HCT116 (cell line): Measurements from ENCODE around the gene PARM1. TPM values are rescaled to one million over a fixed set of nuclear protein-coding genes. Genes with fewer than 3 reads are reported as not detected.

ENCODE experiments used
- ATAC-seq: fragments of 200-7000 bp; cut with Tn5 transposase; 2 replicates; pipeline ENCODE4 v1.9.1; 2020; ENCODE audit warnings: mild to moderate bottlenecking, moderate library complexity
- BruUV-seq: library from RNA; stranded (reverse); fragments of 400-500 nt; replicated peaks from 2 replicates; lab custom pipeline; 2021; lab: Mats Ljungman, UMichigan
- CTCF ChIA-PET: fragments of 300-600 bp; sonication (Branson Sonifier 250); formaldehyde crosslinking; loops from one replicate; lab custom pipeline; 2021; ENCODE audit warnings: antibody characterized with exemption; lab: Charles Lee
- POLR2A ChIA-PET: fragments of 300-600, 350-600 bp; sonication (Branson Sonifier 250); formaldehyde crosslinking; loops from one replicate; lab custom pipeline; 2021; ENCODE audit warnings: antibody characterized with exemption; lab: Charles Lee
- RAD21 ChIA-PET, 2 experiments: fragments of 300-600 bp; sonication (Branson Sonifier 250); formaldehyde crosslinking; loops; one replicate each; lab custom pipeline; 2023; ENCODE audit warnings: low total read pairs in 2 of 2; ENCODE audit not compliant: uncharacterized antibody in 2 of 2, unreplicated experiment in 2 of 2, low non-redundant PET in 1 of 2; lab: Charles Lee
- DNase-seq: peaks from one replicate; pipeline ENCODE4 v3.0.0-alpha.2; 2010; ENCODE audit warnings: low read depth, low spot score
- H2AFZ ChIP-seq: fragments of 200-600 bp; shearing (Covaris generic), sonication (generic); 2 replicates; pipeline ENCODE4 v1.6.1; 2017; ENCODE audit warnings: low read depth, mixed run types, mixed read lengths, antibody characterized with exemption, low read length; ENCODE audit not compliant: poor library complexity, severe bottlenecking
- H3K27ac ChIP-seq: 2 replicates; pipeline ENCODE4 v1.5.1; 2012; ENCODE audit warnings: low read depth, low read length
- H3K27me3 ChIP-seq: fragments of 200-600 bp; sonication (generic); 2 replicates; pipeline ENCODE4 v1.6.1; 2016; ENCODE audit warnings: mixed run types, low read length, mixed read lengths; ENCODE audit not compliant: insufficient read depth
- H3K36me3 ChIP-seq, 2 experiments: fragments of 200-500 bp in 1 of 2; fragments of 200-600 bp in 1 of 2; sonication (Bioruptor generic) in 1 of 2; sonication (generic) in 1 of 2; 2 replicates each; pipeline versions ENCODE4 v1.5.1 to v1.6.1; 2014 to 2016; ENCODE audit warnings: low read length in 2 of 2, inconsistent platforms in 1 of 2, mixed read lengths in 1 of 2, mixed run types in 1 of 2; ENCODE audit not compliant: insufficient read depth in 2 of 2, control insufficient read depth in 1 of 2
- H3K4me1 ChIP-seq, 2 experiments: fragments of 200-600 bp in 1 of 2; sonication (generic) in 1 of 2; 2 replicates each; pipeline versions ENCODE4 v1.5.1 to v1.6.1; 2012 to 2017; ENCODE audit warnings: low read length in 2 of 2, inconsistent platforms in 1 of 2, mild to moderate bottlenecking in 1 of 2, mixed read lengths in 1 of 2, mixed run types in 1 of 2, moderate library complexity in 1 of 2; ENCODE audit not compliant: insufficient read depth in 2 of 2, control insufficient read depth in 1 of 2
- H3K4me2 ChIP-seq: fragments of 200-600 bp; sonication (generic); 2 replicates; pipeline ENCODE4 v1.6.1; 2017; ENCODE audit warnings: mixed run types, low read length, mixed read lengths
- H3K4me3 ChIP-seq, 2 experiments: fragments of 200-600 bp in 1 of 2; sonication (generic) in 1 of 2; replicated peaks in 1 of 2; 2 replicates each; pipeline ENCODE4 v1.5.1; 2011 to 2016; ENCODE audit warnings: low read length in 2 of 2, control low read depth in 1 of 2, low read depth in 1 of 2, mild to moderate bottlenecking in 1 of 2, mixed read lengths in 1 of 2, mixed run types in 1 of 2
- H3K79me2 ChIP-seq: fragments of 200-600 bp; sonication (generic); 2 replicates; pipeline ENCODE4 v1.6.1; 2017; ENCODE audit warnings: mild to moderate bottlenecking, mixed run types, low read length, moderate library complexity, mixed read lengths; ENCODE audit not compliant: insufficient read depth
- H3K9ac ChIP-seq: fragments of 200-600 bp; sonication (generic); 2 replicates; pipeline ENCODE4 v1.6.1; 2016; ENCODE audit warnings: low read length, mixed read lengths
- H3K9me2 ChIP-seq: fragments of 200-600 bp; sonication (generic), shearing (Covaris generic); 2 replicates; pipeline ENCODE4 v1.6.1; 2017; ENCODE audit warnings: mixed run types, mild to moderate bottlenecking, moderate library complexity; ENCODE audit not compliant: insufficient read depth
- H3K9me3 ChIP-seq, 2 experiments: fragments of 200-500 bp in 1 of 2; fragments of 200-600 bp in 1 of 2; sonication (Bioruptor generic) in 1 of 2; sonication (generic) in 1 of 2; 2 replicates each; pipeline ENCODE4 v1.6.1; 2014 to 2017; ENCODE audit warnings: low read length in 2 of 2, mixed read lengths in 2 of 2, inconsistent platforms in 1 of 2, low read depth in 1 of 2, mild to moderate bottlenecking in 1 of 2, mixed run types in 1 of 2, moderate library complexity in 1 of 2; ENCODE audit not compliant: control insufficient read depth in 1 of 2, insufficient read depth in 1 of 2
- H4K20me1 ChIP-seq: fragments of 200-600 bp; sonication (generic), shearing (Covaris generic); 2 replicates; pipeline ENCODE4 v1.6.1; 2017; ENCODE audit warnings: mixed run types, mild to moderate bottlenecking, moderate library complexity; ENCODE audit not compliant: insufficient read depth
- CEBPB ChIP-seq: IDR thresholded peaks from 2 replicates; pipeline ENCODE4 v1.6.1; 2012; ENCODE audit warnings: low read depth
- CTCF ChIP-seq, 3 experiments: fragments of 200-600 bp in 1 of 3; sonication (generic) in 1 of 3; IDR thresholded peaks in 2 of 3; conservative IDR thresholded peaks in 1 of 3; 2 replicates each; pipeline ENCODE4 v1.5.1; 2012 to 2017; ENCODE audit warnings: low read depth in 2 of 3, low read length in 2 of 3, antibody characterized with exemption in 1 of 3, borderline replicate concordance in 1 of 3, control low read depth in 1 of 3, mild to moderate bottlenecking in 1 of 3, mixed read lengths in 1 of 3, mixed run types in 1 of 3, moderate library complexity in 1 of 3; ENCODE audit not compliant: insufficient read depth in 1 of 3
- ELF1 ChIP-seq: IDR thresholded peaks from 2 replicates; pipeline ENCODE4 v1.6.1; 2012; ENCODE audit warnings: low read depth, borderline replicate concordance
- FOSL1 ChIP-seq: IDR thresholded peaks from 2 replicates; pipeline ENCODE4 v1.6.1; 2012; ENCODE audit warnings: low read depth
- POLR2A ChIP-seq: IDR thresholded peaks from 2 replicates; pipeline ENCODE4 v1.7.0; 2011; ENCODE audit warnings: borderline replicate concordance; ENCODE audit not compliant: insufficient read depth, insufficient read length; ENCODE audit errors: extremely low read depth
- SIN3A ChIP-seq: IDR thresholded peaks from 2 replicates; pipeline ENCODE4 v1.6.1; 2012; ENCODE audit warnings: low read depth
- SP1 ChIP-seq: IDR thresholded peaks from 2 replicates; pipeline ENCODE4 v1.6.1; 2012; ENCODE audit warnings: low read depth
- SRF ChIP-seq: IDR thresholded peaks from 2 replicates; pipeline ENCODE4 v1.6.1; 2012; ENCODE audit warnings: low read depth
- ZBTB33 ChIP-seq: IDR thresholded peaks from 2 replicates; pipeline ENCODE4 v1.6.1; 2011; ENCODE audit warnings: mild to moderate bottlenecking, low read length, moderate library complexity; ENCODE audit not compliant: insufficient replicate concordance; ENCODE audit errors: extremely low read depth
- ZNF274 ChIP-seq: fragments of 200-500 bp; sonication (Bioruptor generic); IDR thresholded peaks from 2 replicates; pipeline ENCODE4 v1.6.1; 2014; ENCODE audit warnings: mild to moderate bottlenecking, low read depth, low read length, inconsistent platforms
- intact Hi-C: fragments of 100-400 bp; cut with micrococcal nuclease; formaldehyde crosslinking; loops from 2 replicates; pipeline ENCODE4 v1.10.0; 2022
- total RNA-seq: library from RNA; stranded (reverse); gene quantifications from one replicate; pipeline ENCODE4 v1.2.1, GENCODE V29; 2021; ENCODE audit not compliant: unreplicated experiment

The PARM1 gene
- total RNA-seq, 1 experiment from 2014 or later = 11.7 TPM

- TF ChIP-seq ZBTB33 (no peak), SIN3A (no peak), ELF1 (no peak), ZNF274 (no peak), POLR2A (no peak), CEBPB (no peak)
Observed at GRCh38 chr4:75009138-75009537, 76.2 kb downstream of the PARM1 start (continued).

GRCh38 chr4:75011131-75011795 is 78.3 kb downstream of the PARM1 start:
- H4K20me1 ChIP-seq = no peaks in the 10 kb centered on the region
- no peak overlapping the region for H2AFZ ChIP-seq
- no peak for DNase-seq
- TF ChIP-seq CTCF (IDR thresholded peaks at IDR 0.05 in 2 of 3, conservative IDR thresholded peaks at IDR 0.05 in 1 of 3; ENCODE audit: borderline replicate concordance in 1 of 3, insufficient read depth in 1 of 3, low read depth in 2 of 3, low read length in 2 of 3) (no peak), ELF1 (no peak), SRF (no peak), FOSL1 (peak; percentile 65), CEBPB (peak; percentile 53; the same call in 1 of the 2 replicates), SP1 (0 out of 2 replicates have a peak, but pooled peaks have one; percentile 30)
- peaks cover 4 to 5% of the 10 kb centered on the region in 2 experiments; a peak in 1 of 4 replicates for H3K9me3 ChIP-seq
- H3K27me3 ChIP-seq = no peaks in the 10 kb centered on the region
- H3K4me3 ChIP-seq = no peak overlapping the region
- peaks cover 0 to 10% of the 10 kb centered on the region in 2 experiments; a peak in 1 of 4 replicates for H3K4me1 ChIP-seq
- no peaks in the 10 kb centered on the region for H3K36me3 ChIP-seq
- no peak overlapping the region for H3K9ac ChIP-seq
- ChIA-PET POLR2A (no interaction called here), RAD21 (no interaction called here), CTCF (no interaction called here)
- no peaks in the 10 kb centered on the region for H3K9me2 ChIP-seq
- intact Hi-C loops = no loop called here
- no TSS peak for BruUV-seq
- H3K27ac ChIP-seq = no peak overlapping the region
- H3K4me2 ChIP-seq = no peak overlapping the region
- H3K79me2 ChIP-seq = no peaks in the 10 kb centered on the region
- no peak for ATAC-seq
